Neural crest cell (in vitro differentiated cells): ENCODE results near the gene PRAMEF13. TPM values are rescaled to one million over a fixed set of nuclear protein-coding genes. Genes with fewer than 3 reads are reported as not detected.
"Not testable (repeated sequence)": the region's sequence is repeated elsewhere in the genome, so short reads cannot be mapped to it uniquely, and the experiment has no call there.

Source experiments
- DNase-seq: peaks from one replicate; pipeline ENCODE4 v3.0.0; 2021; ENCODE audit warnings: low read depth, mixed read lengths, low spot score
- H3K27ac Mint-ChIP-seq: one replicate; pipeline ENCODE4 v1.8.0; 2021; ENCODE audit warnings: mild to moderate bottlenecking, mixed read lengths; ENCODE audit not compliant: unreplicated experiment
- H3K27me3 Mint-ChIP-seq: 2 replicates; pipeline ENCODE4 v1.8.0; 2021; ENCODE audit warnings: low read depth, mild to moderate bottlenecking, mixed read lengths
- H3K36me3 Mint-ChIP-seq: 2 replicates; pipeline ENCODE4 v1.8.0; 2021; ENCODE audit warnings: low read depth, mild to moderate bottlenecking, mixed read lengths
- H3K4me1 Mint-ChIP-seq: 2 replicates; pipeline ENCODE4 v1.8.0; 2021; ENCODE audit warnings: mixed read lengths
- H3K4me3 Mint-ChIP-seq: one replicate; pipeline ENCODE4 v1.8.0; 2021; ENCODE audit warnings: mild to moderate bottlenecking, mixed read lengths
- H3K9me3 Mint-ChIP-seq: 2 replicates; pipeline ENCODE4 v1.8.0; 2021; ENCODE audit warnings: mixed read lengths
- long read RNA-seq: library from polyadenylated mRNA; unstranded; transcript quantifications from one replicate; pipeline ENCODE4 v2.0.0, GENCODE V29; 2020
- total RNA-seq: library from RNA; stranded (reverse); gene quantifications from 2 replicates; pipeline ENCODE4 v1.2.1, GENCODE V29; 2021

Gene PRAMEF13
- not detected in 2 replicates for total RNA-seq
- long read RNA-seq, result 0 reads

GRCh38 chr1:13201309-13201708, at the start of gene PRAMEF13:
Gene PRAMEF13 (minus strand): TSS chr1:13201409. CDS start chr1:13199589, 1,820 bp downstream.
- not testable (repeated sequence) for H3K4me3 Mint-ChIP-seq, H3K36me3 Mint-ChIP-seq, DNase-seq, H3K27me3 Mint-ChIP-seq, H3K9me3 Mint-ChIP-seq, H3K4me1 Mint-ChIP-seq, H3K27ac Mint-ChIP-seq

GRCh38 chr1:13247122-13247521, 45.9 kb upstream of the PRAMEF13 start:
- not testable (repeated sequence) for H3K4me3 Mint-ChIP-seq, H3K27me3 Mint-ChIP-seq, DNase-seq, H3K27ac Mint-ChIP-seq, H3K4me1 Mint-ChIP-seq
- Mint-ChIP-seq H3K9me3 (peaks cover 14% of the 10 kb centered on the region), H3K36me3 (peaks cover 10% of the 10 kb centered on the region)

- peaks cover 14% of the 10 kb centered on the region for H3K9me3 Mint-ChIP-seq
- not testable (repeated sequence) for H3K27me3 Mint-ChIP-seq, H3K4me1 Mint-ChIP-seq, H3K4me3 Mint-ChIP-seq, H3K27ac Mint-ChIP-seq, DNase-seq
- peaks cover 10% of the 10 kb centered on the region for H3K36me3 Mint-ChIP-seq
Measured at GRCh38 chr1:13246554-13246871, 45.3 kb upstream of the PRAMEF13 start.

GRCh38 chr1:13245841-13246553, 44.8 kb upstream of the PRAMEF13 start:
- peaks cover 14% of the 10 kb centered on the region for H3K9me3 Mint-ChIP-seq

GRCh38 chr1:13243536-13244263, 42.5 kb upstream of the PRAMEF13 start:
- H3K27me3 Mint-ChIP-seq, H3K4me1 Mint-ChIP-seq, DNase-seq, H3K4me3 Mint-ChIP-seq, H3K27ac Mint-ChIP-seq: not testable (repeated sequence)
- H3K9me3 Mint-ChIP-seq, result peaks cover 16% of the 10 kb centered on the region
- H3K36me3 Mint-ChIP-seq, result peaks cover 10% of the 10 kb centered on the region

More at GRCh38 chr1:13245841-13246553, 44.8 kb upstream of the PRAMEF13 start:
- peaks cover 10% of the 10 kb centered on the region for H3K36me3 Mint-ChIP-seq
- not testable (repeated sequence) for H3K27ac Mint-ChIP-seq, H3K4me3 Mint-ChIP-seq, DNase-seq, H3K4me1 Mint-ChIP-seq, H3K27me3 Mint-ChIP-seq

GRCh38 chr1:13239633-13240032, 38.4 kb upstream of the PRAMEF13 start:
- not testable (repeated sequence) for H3K4me3 Mint-ChIP-seq, H3K36me3 Mint-ChIP-seq, H3K27me3 Mint-ChIP-seq, H3K4me1 Mint-ChIP-seq, DNase-seq, H3K9me3 Mint-ChIP-seq, H3K27ac Mint-ChIP-seq

GRCh38 chr1:13237572-13237971, 36.4 kb upstream of the PRAMEF13 start:
- not testable (repeated sequence) for H3K4me3 Mint-ChIP-seq, H3K27me3 Mint-ChIP-seq, DNase-seq, H3K36me3 Mint-ChIP-seq, H3K4me1 Mint-ChIP-seq, H3K9me3 Mint-ChIP-seq, H3K27ac Mint-ChIP-seq

GRCh38 chr1:13234057-13234456, 32.8 kb upstream of the PRAMEF13 start:
- H3K4me3 Mint-ChIP-seq, H3K27me3 Mint-ChIP-seq, H3K27ac Mint-ChIP-seq, DNase-seq, H3K4me1 Mint-ChIP-seq: not testable (repeated sequence)
- H3K9me3 Mint-ChIP-seq, result peaks cover 15% of the 10 kb centered on the region
- peaks cover 11% of the 10 kb centered on the region for H3K36me3 Mint-ChIP-seq

GRCh38 chr1:13232056-13232455, 30.8 kb upstream of the PRAMEF13 start:
- DNase-seq, H3K4me3 Mint-ChIP-seq, H3K27me3 Mint-ChIP-seq, H3K4me1 Mint-ChIP-seq, H3K27ac Mint-ChIP-seq: not testable (repeated sequence)
- Mint-ChIP-seq H3K9me3 (peaks cover 15% of the 10 kb centered on the region), H3K36me3 (peaks cover 11% of the 10 kb centered on the region)

- Mint-ChIP-seq H3K9me3 (peaks cover 16% of the 10 kb centered on the region), H3K36me3 (peaks cover 12% of the 10 kb centered on the region)
- DNase-seq, H3K27ac Mint-ChIP-seq, H3K4me3 Mint-ChIP-seq, H3K4me1 Mint-ChIP-seq, H3K27me3 Mint-ChIP-seq: not testable (repeated sequence)
Measured at GRCh38 chr1:13231061-13231750, 30.0 kb upstream of the PRAMEF13 start.

- not testable (repeated sequence) for H3K4me1 Mint-ChIP-seq, DNase-seq, H3K27ac Mint-ChIP-seq, H3K4me3 Mint-ChIP-seq, H3K27me3 Mint-ChIP-seq
- peaks cover 18% of the 10 kb centered on the region for H3K9me3 Mint-ChIP-seq
- H3K36me3 Mint-ChIP-seq, result peaks cover 14% of the 10 kb centered on the region
Measured at GRCh38 chr1:13230601-13231000, 29.4 kb upstream of the PRAMEF13 start.

- not testable (repeated sequence) for H3K4me3 Mint-ChIP-seq, DNase-seq, H3K27ac Mint-ChIP-seq, H3K4me1 Mint-ChIP-seq, H3K27me3 Mint-ChIP-seq
- H3K9me3 Mint-ChIP-seq, result peaks cover 18% of the 10 kb centered on the region
- peaks cover 14% of the 10 kb centered on the region for H3K36me3 Mint-ChIP-seq
Measured at GRCh38 chr1:13230096-13230495, 28.9 kb upstream of the PRAMEF13 start.
